ENCODE results near the gene SLC28A3. TPM values are rescaled to one million over a fixed set of nuclear protein-coding genes. Genes with fewer than 3 reads are reported as not detected.

The SLC28A3 gene
- polyA plus RNA-seq, 1 experiment = 0.74 TPM

- CTCF ChIA-PET = interaction anchor here (5.9 kb wide), 1 partner anchor 13 kb away, joined by 40 read pairs; no protein-coding TSS in a partner anchor
- DNase-seq (ENCODE audit: low read depth, low spot score) = no peak
- POLR2A ChIA-PET = no interaction called here
- H3K27ac ChIP-seq (ENCODE audit: low read depth, low read length) = no peak overlapping the region
- no peak overlapping the region for H3K4me3 ChIP-seq (ENCODE audit: low read depth, low read length)
- no peak for TF ChIP-seq CTCF (IDR thresholded peaks at IDR 0.05; ENCODE audit: low read depth, low read length)
- no peaks in the 10 kb centered on the region for H3K27me3 ChIP-seq (ENCODE audit: control insufficient read depth, insufficient read depth, low read length)
- no peaks in the 10 kb centered on the region for H3K9me3 ChIP-seq (ENCODE audit: control insufficient read depth, insufficient read depth, low read length)
Measured at GRCh38 chr9:84384617-84385016, 44.1 kb upstream of the SLC28A3 start.

GRCh38 chr9:84383178-84383577 lies 42.6 kb upstream of the SLC28A3 start:
- DNase-seq (ENCODE audit: low read depth, low spot score) = no peak
- ChIA-PET POLR2A (no interaction called here), CTCF (interaction anchor here (5.9 kb wide), 1 partner anchor 14 kb away, joined by 40 read pairs; no protein-coding TSS in a partner anchor)
- H3K9me3 ChIP-seq (ENCODE audit: control insufficient read depth, insufficient read depth, low read length) = no peaks in the 10 kb centered on the region
- no peak overlapping the region for H3K27ac ChIP-seq (ENCODE audit: low read depth, low read length)
- H3K27me3 ChIP-seq (ENCODE audit: control insufficient read depth, insufficient read depth, low read length) = no peaks in the 10 kb centered on the region
- H3K4me3 ChIP-seq (ENCODE audit: low read depth, low read length) = no peak overlapping the region
- TF ChIP-seq CTCF (IDR thresholded peaks at IDR 0.05; ENCODE audit: low read depth, low read length) = no peak

GRCh38 chr9:84382720-84383119 lies 42.2 kb upstream of the SLC28A3 start:
- Histone ChIP-seq H3K27me3 (ENCODE audit: control insufficient read depth, insufficient read depth, low read length) (no peaks in the 10 kb centered on the region), H3K4me3 (ENCODE audit: low read depth, low read length) (no peak overlapping the region), H3K27ac (ENCODE audit: low read depth, low read length) (no peak overlapping the region), H3K9me3 (ENCODE audit: control insufficient read depth, insufficient read depth, low read length) (no peaks in the 10 kb centered on the region)
- CTCF ChIA-PET = no interaction called here
- TF ChIP-seq CTCF (IDR thresholded peaks at IDR 0.05; ENCODE audit: low read depth, low read length) = no peak
- DNase-seq (ENCODE audit: low read depth, low spot score) = no peak
- POLR2A ChIA-PET = no interaction called here

- ChIA-PET CTCF (interaction anchor here (1.3 kb wide), 1 partner anchor 16 kb away, joined by 4 read pairs; no protein-coding TSS in a partner anchor), POLR2A (no interaction called here)
- no peaks in the 10 kb centered on the region for H3K27me3 ChIP-seq (ENCODE audit: control insufficient read depth, insufficient read depth, low read length)
- no peak for DNase-seq (ENCODE audit: low read depth, low spot score)
- no peak overlapping the region for H3K27ac ChIP-seq (ENCODE audit: low read depth, low read length)
- H3K4me3 ChIP-seq (ENCODE audit: low read depth, low read length) = no peak overlapping the region
- H3K9me3 ChIP-seq (ENCODE audit: control insufficient read depth, insufficient read depth, low read length) = no peaks in the 10 kb centered on the region
- no peak for TF ChIP-seq CTCF (IDR thresholded peaks at IDR 0.05; ENCODE audit: low read depth, low read length)
Measured at GRCh38 chr9:84381508-84381907, 41.0 kb upstream of the SLC28A3 start.

- no peaks in the 10 kb centered on the region for H3K27me3 ChIP-seq (ENCODE audit: control insufficient read depth, insufficient read depth, low read length)
- POLR2A ChIA-PET = no interaction called here
- DNase-seq (ENCODE audit: low read depth, low spot score) = no peak
- H3K27ac ChIP-seq (ENCODE audit: low read depth, low read length) = no peak overlapping the region
- TF ChIP-seq CTCF (IDR thresholded peaks at IDR 0.05; ENCODE audit: low read depth, low read length) = no peak
- H3K4me3 ChIP-seq (ENCODE audit: low read depth, low read length) = no peak overlapping the region
- CTCF ChIA-PET = interaction anchor here (1.8 kb wide), 1 partner anchor 17 kb away, joined by 7 read pairs; no protein-coding TSS in a partner anchor
- H3K9me3 ChIP-seq (ENCODE audit: control insufficient read depth, insufficient read depth, low read length) = no peaks in the 10 kb centered on the region
Measured at GRCh38 chr9:84379740-84380139, 39.2 kb upstream of the SLC28A3 start.

All from AG04450 (cell line).